Activated naive CD8-positive, alpha-beta T cell (primary cell): ENCODE measurements around the gene GRAPL.
"Not testable (repeated sequence)": the region's sequence is repeated elsewhere in the genome, so short reads cannot be mapped to it uniquely, and the experiment has no call there.

Experiments used
- H3K27ac Mint-ChIP-seq: one replicate; pipeline ENCODE4 v1.8.0; 2021; ENCODE audit warnings: mixed read lengths
- H3K27me3 Mint-ChIP-seq: one replicate; pipeline ENCODE4 v1.8.0; 2021; ENCODE audit warnings: mixed read lengths
- H3K36me3 Mint-ChIP-seq: one replicate; pipeline ENCODE4 v1.8.0; 2021; ENCODE audit warnings: mixed read lengths
- H3K4me1 Mint-ChIP-seq: one replicate; pipeline ENCODE4 v1.8.0; 2021; ENCODE audit warnings: low read depth, mixed read lengths
- H3K4me3 Mint-ChIP-seq: one replicate; pipeline ENCODE4 v1.8.0; 2021; ENCODE audit warnings: mild to moderate bottlenecking, mixed read lengths
- H3K9me3 Mint-ChIP-seq: one replicate; pipeline ENCODE4 v1.8.0; 2021; ENCODE audit warnings: low read depth, mixed read lengths

The GRAPL gene

DNA sequence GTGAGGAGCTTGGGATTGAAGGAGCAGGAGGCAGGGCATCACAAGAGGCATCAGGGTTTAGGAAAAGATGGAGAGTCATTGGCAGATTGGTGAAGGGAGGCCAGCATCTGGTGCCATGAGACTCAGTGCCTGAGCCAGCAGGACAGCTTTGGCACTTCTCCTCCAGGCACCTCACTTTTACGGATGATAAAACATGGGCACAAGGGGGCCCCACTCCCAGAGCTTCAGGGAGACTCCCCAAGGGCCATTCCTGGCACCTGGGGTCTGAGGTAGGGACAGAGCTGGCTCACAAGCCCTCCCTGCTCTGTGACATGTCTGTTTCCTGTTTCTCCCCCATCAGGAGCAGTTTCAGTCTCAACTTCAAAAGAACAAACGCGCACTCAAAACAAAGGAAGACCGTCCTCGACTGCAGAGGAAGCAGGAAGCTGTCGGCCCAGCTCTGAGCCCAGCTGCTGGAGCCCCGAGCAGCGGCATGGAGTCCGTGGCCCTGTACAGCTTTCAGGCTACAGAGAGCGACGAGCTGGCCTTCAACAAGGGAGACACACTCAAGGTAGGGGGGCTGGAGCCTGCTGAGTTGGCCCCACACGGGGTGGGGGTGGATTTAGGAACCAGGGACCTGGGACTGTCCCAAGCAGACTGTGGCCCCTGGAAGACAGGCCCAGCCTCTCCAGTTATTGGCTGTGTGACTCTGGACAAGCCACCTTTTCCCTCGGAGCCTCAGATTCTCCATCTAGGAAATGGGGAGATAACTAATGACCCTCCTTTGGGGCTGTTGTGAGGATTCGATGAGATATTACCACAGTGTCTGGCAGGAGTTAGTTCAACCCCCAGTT is at the start of gene GRAPL:
TSS of gene GRAPL (plus strand) at position 442 of the 833 bp plus-strand sequence. CDS start at position 473, 31 bp downstream.
- not testable (repeated sequence) for H3K36me3 Mint-ChIP-seq, H3K4me3 Mint-ChIP-seq, H3K4me1 Mint-ChIP-seq, H3K27ac Mint-ChIP-seq, H3K9me3 Mint-ChIP-seq, H3K27me3 Mint-ChIP-seq

DNA sequence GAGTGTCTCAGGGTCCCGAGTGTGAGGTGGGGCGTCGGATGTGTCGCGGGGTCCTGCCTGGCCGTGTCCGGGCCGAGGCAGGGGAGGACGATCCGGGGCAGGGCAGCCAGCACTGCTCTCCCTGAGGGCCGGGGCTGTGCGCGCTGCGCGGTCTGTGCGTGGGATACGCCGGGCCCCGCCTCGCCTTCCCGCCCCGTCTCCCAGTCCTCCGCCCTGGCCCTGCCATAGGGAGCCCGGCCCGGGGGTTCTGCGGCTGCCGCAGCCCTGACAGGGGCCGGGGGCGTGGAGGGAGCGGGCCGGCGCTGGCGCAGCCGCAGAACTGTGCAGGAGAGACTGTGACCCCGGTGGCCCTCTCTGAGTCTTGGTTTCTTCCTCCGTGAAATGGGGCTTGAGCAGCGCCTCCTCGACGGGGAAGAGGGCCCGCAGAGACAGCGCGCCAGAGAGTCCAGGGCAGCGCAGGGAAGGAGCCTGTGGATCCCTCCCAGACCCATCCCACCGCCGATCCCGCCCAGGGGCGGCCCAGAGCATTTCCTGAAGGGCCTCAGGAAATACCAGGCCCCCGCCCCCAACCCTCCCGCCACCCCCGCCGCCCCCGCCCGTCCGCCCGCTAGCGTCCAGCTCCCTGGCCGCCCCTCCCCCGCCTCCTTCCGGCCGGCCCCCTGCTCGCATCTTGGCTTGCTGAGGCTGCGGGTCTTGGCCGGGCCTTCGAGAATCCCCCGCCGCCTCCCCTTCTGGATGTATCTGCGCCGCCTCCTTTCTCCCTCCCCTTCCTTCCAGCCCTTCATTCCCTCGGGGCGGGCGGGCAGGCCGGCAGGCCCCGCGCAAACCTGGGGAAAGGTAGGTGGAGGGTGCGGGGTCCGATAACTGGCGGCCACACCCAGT is 38.3 kb upstream of the GRAPL start:
- not testable (repeated sequence) for H3K4me1 Mint-ChIP-seq, H3K27me3 Mint-ChIP-seq, H3K4me3 Mint-ChIP-seq, H3K36me3 Mint-ChIP-seq, H3K9me3 Mint-ChIP-seq, H3K27ac Mint-ChIP-seq

DNA sequence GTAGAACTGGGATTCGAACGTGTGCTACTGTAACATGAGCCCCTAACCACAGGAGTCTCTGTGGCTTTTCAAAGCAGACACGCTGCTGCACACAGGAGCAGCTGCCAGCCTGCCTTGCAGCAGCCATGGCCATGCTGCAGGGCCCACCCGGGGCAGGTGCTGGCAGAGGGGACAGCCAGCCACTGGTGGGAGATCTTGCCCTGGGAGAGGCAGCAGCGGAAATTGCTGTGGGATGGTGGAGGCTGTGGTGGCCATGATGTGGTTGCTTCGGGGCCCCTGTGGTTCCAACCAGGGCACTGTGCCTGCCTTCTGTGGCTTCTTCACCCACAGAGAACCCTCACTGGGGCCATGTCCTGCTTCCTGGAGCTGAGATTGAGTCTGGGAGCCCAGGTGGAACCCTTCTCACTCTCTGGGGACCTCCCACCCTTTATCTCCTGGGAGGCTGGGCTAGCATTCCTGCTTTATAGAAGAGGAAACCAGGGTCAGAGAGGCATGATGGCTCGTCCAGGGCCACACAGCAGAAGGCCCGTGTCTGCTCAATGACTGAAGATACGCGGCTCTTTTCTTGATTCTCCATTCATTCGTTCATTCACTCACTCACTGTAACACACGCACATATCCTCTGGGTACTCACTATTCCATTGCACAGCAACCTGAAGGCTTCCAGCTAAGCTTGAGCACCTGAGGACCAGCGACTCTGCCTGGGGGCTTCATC is 37.2 kb upstream of the GRAPL start:
- not testable (repeated sequence) for H3K27ac Mint-ChIP-seq, H3K9me3 Mint-ChIP-seq, H3K4me3 Mint-ChIP-seq, H3K27me3 Mint-ChIP-seq, H3K4me1 Mint-ChIP-seq, H3K36me3 Mint-ChIP-seq

DNA sequence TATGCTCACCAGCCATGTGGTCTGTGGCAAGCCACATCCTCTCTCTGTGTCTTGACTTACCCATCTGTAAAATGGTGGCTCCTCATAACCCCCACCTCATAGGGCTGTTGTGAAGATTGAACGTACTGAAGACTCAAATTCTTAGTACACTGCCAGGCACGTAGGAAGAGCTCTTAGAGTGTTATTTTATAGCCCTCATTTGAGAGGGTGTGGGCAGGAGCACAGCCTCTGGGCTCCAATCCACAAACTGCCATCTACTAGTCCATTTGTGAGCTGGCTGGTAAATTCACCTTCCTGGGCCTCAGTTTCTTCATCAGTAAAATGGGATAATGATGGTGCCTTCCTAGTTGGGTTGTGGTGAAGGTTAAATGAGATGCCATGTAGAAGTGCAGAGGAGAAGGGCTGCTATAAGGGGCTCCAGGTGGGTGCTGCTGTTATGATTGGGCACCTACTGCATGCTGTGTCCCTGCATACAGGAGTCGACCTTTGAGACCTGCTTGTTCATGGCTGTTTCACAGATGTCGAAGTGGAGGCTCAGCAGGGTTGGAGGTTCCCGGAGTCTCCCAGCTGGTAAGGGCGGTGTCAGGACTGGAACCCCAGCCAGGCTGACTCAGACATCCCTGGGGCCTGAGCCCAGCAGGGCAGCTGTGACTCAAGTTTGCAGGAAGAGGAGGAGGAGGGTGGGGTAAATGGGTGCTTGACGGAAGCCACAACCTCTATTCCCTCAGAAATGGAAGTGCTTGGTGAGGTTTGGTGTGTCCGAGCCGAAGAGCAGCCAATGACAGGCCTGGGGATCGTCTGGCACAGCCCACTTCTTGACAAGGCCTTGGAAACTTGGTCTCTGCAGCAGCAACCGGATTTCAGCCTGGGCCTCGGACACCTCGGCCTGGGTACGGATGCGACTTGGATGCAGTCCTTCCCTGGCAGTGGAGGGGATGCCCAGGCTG is 34.4 kb upstream of the GRAPL start:
- not testable (repeated sequence) for H3K9me3 Mint-ChIP-seq, H3K27ac Mint-ChIP-seq, H3K36me3 Mint-ChIP-seq, H3K27me3 Mint-ChIP-seq, H3K4me3 Mint-ChIP-seq, H3K4me1 Mint-ChIP-seq

DNA sequence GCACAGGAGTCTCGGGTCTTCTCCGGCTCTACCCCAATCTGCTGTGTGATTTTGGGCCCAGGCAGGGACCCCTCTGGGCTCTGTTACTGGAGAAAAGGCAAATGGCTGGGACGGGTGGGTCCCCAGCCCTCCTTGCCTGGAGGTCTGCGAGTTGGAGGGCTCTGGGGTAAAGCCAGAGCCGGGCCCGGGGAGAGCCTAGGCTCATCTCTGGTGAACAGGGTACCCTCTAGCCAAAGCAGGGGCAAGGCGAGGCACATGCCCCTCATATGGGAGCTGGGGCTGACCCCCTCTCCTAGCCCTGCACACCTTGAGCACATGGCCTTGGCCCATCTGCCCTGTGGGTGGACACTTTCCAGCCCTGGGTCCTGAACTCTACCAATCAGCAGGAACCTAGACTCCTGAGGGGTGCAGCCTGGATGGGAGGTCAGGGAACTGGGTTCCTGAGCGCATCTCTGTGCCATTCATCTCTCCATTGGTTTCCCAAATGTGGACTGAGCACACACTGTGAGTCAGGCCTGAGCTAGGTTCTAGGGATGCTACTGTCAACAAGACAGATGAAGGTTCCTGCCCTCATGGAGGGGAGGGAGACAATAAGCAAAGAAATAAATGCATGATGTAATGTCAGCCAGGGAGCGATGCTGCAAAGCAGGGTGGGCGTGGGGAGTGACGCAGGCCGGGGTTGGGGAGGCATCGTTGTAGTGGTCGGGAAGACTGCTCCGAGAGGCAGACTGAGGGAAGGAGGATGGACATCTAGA is 33.5 kb upstream of the GRAPL start:
- H3K27ac Mint-ChIP-seq, H3K4me1 Mint-ChIP-seq, H3K4me3 Mint-ChIP-seq, H3K27me3 Mint-ChIP-seq, H3K36me3 Mint-ChIP-seq, H3K9me3 Mint-ChIP-seq: not testable (repeated sequence)

DNA sequence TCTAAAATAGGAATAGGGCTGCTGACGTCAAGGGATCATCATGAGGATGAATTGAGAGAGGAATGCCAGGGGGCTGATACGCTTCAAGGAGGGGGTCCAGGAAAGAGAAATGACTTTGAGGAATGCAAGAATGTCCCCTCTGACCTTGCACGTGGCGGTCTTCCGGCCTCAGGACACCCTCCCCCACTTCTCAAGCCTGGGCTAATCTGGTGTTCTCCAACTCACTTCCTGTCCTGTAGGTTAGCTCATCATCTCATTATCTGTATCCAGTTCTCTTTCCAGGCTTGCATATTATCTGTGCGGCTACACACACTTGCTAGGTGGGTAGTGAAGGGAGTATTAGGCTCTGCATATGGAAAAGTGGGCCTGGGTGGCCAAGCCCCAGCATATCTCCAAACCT is 18.9 kb upstream of the GRAPL start:
- not testable (repeated sequence) for H3K4me3 Mint-ChIP-seq, H3K9me3 Mint-ChIP-seq, H3K36me3 Mint-ChIP-seq, H3K27ac Mint-ChIP-seq, H3K27me3 Mint-ChIP-seq, H3K4me1 Mint-ChIP-seq

DNA sequence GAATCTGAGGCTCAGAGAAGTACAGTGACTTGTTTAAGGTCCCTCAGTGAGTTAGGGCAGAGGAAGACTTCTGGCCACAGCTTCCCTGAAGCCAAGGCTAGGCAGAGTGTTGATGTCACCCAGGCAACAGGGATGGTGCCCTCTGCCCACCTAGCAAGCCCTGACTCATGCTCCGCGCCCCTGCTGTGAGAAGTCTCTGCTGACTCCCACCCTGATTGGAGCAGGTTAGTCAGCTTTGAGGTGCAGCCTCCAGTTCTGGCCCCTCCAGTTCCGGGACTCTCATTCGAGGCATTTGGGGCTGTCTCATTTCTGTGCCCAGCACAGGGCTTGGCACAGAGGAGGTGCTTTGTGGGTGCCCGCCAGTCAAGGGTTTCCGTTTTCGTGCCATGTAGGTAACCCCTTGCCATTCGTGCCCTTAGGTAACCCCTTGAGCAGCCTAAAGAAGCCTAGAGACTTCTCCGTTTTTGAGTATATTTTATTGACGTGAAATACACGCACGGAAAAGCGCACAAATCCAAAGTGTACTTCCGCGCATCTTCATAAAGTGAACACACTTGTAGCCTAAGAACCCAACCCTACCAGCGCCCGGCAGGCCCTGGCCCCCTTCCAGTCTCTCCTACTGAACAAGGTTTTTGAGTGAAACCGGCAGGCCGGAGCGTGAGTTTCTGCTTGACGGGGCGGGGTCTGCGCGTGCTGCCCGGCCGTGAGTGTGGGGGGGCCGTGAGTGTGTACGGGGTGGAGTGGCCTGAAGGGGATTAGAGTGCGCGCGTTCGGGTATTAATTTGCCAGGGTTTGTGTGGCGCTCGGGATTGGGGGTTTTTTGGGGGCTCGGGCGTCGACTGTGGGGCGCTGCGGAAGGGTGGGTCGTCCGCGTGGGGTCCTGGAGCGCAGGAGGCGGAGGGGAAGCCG is 16.9 kb upstream of the GRAPL start:
- H3K4me1 Mint-ChIP-seq, H3K9me3 Mint-ChIP-seq, H3K36me3 Mint-ChIP-seq, H3K4me3 Mint-ChIP-seq, H3K27me3 Mint-ChIP-seq, H3K27ac Mint-ChIP-seq: not testable (repeated sequence)

DNA sequence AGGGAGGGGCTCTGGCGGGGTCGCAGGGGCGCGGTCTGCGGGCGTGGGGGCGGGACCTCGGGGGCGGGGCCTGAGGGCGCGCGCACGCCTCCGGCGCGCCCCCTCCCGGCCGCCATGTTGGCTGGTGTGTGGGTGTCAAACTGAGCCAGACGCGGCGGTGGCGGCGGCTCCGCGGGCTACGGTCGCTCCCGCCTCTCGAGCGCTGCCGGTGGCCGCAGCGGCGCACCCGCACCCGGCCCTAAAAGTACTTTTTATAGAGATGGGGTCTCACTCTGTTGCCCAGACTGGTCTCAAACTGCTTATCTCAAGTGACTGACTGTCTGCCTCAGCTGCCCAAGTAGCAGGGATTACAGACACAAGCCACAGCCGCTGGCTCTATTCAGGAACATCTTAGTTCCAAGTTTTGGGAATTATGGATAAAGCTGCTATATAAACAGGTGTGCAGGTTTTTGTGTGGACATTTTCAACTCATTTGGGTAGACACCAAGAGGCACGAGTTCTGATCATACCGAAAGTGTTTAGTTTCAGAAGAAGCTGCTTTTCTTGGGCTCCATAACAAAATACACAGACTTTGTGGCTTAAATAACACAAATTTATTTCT is 16.2 kb upstream of the GRAPL start:
- H3K9me3 Mint-ChIP-seq, H3K27ac Mint-ChIP-seq, H3K36me3 Mint-ChIP-seq, H3K4me1 Mint-ChIP-seq, H3K27me3 Mint-ChIP-seq: not testable (repeated sequence)
- H3K4me3 Mint-ChIP-seq, result peak overlapping the region; percentile 81

DNA sequence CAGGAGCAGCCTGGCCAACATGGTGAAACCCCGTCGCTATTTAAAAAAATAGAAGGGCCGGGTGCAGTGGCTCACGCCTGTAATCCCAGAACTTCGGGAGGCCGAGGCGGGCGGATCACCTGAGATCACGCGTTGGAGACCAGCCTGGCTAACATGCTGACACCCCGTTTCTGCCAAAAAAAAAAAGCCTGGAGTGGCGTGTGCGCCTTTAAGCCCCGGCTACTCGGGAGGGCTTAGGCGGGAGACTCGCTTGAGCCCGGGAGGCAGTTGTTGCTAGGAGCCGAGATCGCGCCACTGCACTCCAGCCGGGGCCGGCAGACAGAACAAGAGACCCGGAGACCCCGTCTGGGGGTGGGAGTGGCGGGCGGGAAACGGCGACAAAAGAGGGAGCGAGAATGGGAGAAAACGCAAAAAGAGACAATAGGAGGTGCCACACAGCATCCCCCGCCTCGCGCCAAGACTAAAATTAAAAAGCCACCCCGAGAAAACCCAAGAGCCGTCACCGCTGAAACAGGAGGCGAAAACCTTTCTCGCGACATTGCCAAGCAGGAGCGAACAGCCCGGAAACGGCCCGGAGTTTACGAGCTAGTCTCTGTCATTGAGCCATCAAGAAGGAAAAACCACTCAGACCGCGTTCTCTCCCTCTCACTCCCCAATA is 15.5 kb upstream of the GRAPL start:
- not testable (repeated sequence) for H3K36me3 Mint-ChIP-seq, H3K9me3 Mint-ChIP-seq, H3K27me3 Mint-ChIP-seq, H3K4me1 Mint-ChIP-seq
- H3K27ac Mint-ChIP-seq, result peak overlapping the region; percentile 81
- H3K4me3 Mint-ChIP-seq, result peak overlapping the region; percentile 81

DNA sequence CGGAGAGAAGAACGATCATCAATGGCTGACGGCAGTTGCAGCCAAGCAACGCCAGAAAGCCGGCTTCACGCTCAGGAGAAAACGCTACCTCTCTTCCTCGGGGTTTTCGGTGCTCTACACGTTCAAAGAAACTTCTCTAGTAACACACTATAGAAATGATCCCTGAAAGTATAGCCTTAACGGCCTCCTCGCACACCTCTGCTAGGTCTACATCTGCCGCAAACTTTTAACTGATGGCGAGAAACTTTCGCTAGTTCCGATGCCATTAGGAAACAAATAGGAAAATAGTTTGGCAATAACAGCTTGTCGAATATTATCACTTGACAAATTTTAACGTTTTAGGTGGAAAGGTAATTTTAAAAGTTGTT is 14.9 kb upstream of the GRAPL start:
- not testable (repeated sequence) for H3K4me1 Mint-ChIP-seq, H3K4me3 Mint-ChIP-seq, H3K27me3 Mint-ChIP-seq, H3K36me3 Mint-ChIP-seq, H3K9me3 Mint-ChIP-seq, H3K27ac Mint-ChIP-seq

DNA sequence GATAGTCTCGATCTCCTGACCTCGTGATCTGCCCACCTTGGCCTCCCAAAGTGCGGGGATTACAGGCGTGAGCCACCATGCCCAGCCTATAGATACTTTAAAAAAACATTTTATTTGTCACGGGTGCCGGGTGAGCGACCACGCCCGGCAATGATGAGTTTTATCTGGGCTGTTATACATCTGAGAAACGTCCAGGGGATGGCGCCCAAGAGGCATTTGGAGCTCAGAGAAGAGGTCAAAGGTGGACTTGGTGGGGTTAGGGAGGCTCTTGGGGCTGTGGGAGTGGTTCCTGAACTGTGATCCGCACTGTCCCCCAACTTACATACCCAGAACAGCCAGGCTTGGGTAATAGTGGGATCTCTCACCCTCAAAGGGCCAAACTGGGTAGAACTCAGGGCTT is 8.7 kb upstream of the GRAPL start:
- not testable (repeated sequence) for H3K27ac Mint-ChIP-seq, H3K27me3 Mint-ChIP-seq, H3K4me1 Mint-ChIP-seq, H3K9me3 Mint-ChIP-seq, H3K36me3 Mint-ChIP-seq, H3K4me3 Mint-ChIP-seq

DNA sequence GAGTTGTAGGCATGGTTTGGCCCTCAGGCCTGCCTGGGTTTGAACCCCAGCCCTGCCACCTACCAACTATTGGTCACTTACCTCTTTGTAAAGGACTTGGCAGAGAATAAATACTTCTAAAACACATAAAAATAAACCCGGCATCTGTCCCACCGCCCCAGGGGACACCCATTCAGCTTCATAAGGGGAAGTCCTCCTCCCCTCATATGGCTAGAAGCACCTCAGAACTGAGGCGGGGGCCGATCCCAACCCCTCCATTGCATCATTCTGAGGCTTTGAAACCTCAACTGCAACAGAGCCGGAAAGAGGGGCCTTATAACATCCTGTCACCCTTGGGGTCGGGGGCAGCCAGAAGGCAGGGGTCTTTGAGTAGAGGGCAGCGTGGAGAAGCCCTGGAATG is 2.1 kb upstream of the GRAPL start:
- H3K4me3 Mint-ChIP-seq, H3K4me1 Mint-ChIP-seq, H3K36me3 Mint-ChIP-seq, H3K9me3 Mint-ChIP-seq, H3K27ac Mint-ChIP-seq, H3K27me3 Mint-ChIP-seq: not testable (repeated sequence)

DNA sequence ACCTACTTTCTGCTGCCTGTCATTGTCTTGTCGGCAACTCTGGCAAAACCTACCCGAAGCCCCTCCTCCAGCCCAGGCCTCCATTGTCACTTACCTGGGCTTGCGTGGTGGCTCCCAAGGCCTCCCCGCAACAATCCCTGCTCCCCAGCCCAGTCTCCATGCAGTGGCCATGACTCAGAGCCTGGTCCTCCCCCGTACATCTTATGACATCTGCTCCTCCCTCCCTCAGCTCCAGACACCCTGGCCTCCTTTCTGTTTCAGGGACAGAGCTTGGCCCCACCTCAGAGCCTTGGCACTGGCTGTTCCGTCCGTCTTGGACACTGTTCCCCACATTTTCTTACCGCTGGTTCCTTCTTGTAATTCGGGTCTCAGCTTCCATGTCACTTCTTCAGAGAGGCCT is 2.1 kb downstream of the GRAPL start:
- H3K4me3 Mint-ChIP-seq, H3K27me3 Mint-ChIP-seq, H3K4me1 Mint-ChIP-seq, H3K27ac Mint-ChIP-seq, H3K36me3 Mint-ChIP-seq, H3K9me3 Mint-ChIP-seq: not testable (repeated sequence)
